Skeletal muscle cell (primary cell): Measurements from ENCODE around the gene PREX1.
A peak's percentile ranks its signal among the peaks of the same experiment; 100 is the strongest.
"Not testable (repeated sequence)": the region's sequence is repeated elsewhere in the genome, so short reads cannot be mapped to it uniquely, and the experiment has no call there.

Experiments
- DNase-seq: peaks from one replicate; pipeline ENCODE4 v3.0.0-alpha.2; 2010; ENCODE audit warnings: low read depth
- H3K4me3 ChIP-seq: 2 replicates; pipeline ENCODE4 v1.5.1; 2011; ENCODE audit warnings: low read depth, mild to moderate bottlenecking, control low read depth, low read length, moderate library complexity

The PREX1 gene

DNA sequence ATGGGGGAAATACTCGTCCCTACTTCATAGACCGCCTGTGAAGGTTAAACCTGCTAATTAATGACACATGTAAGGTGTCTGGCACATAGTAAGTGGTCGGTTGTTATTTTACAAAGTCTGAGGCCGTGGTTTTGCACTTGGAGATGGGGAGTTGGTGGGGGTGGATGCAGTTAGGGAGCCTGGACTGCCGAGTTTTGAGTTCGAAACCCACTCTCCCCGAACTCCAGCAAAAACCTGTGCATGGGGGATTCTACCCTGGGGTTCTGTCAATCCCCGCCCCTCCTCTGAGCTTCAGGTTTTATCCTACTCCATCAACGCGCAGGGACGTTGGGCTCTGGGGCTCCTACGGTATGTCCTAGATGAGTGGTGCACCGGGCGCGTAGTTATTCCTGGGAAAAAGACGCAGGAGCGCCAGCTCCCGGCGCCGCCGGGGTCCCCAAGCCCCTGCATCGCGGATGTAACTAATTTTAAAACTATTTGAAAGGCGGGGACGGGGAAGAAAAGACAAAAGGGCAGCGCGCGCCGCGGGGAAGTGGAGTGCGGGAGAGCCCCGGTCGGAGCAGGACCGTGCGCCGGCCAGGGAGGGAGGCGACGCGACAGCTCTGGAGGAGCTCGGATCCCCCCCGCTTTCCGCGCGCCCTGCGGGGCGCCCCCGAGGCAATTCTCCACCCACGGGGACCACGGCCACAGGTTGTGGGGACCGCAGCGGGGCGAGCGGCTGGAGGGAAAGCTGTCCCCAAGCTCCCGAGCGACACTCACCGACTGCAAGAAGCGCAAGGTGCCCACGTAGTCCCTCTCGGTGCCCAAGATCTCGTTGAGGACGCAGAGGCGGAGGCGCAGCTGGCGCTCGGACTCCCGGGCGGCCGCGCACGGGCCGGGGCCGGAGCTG is 672 bp downstream of the PREX1 start:
- no peak for DNase-seq
- peak overlapping the region; percentile 75 for H3K4me3 ChIP-seq

DNA sequence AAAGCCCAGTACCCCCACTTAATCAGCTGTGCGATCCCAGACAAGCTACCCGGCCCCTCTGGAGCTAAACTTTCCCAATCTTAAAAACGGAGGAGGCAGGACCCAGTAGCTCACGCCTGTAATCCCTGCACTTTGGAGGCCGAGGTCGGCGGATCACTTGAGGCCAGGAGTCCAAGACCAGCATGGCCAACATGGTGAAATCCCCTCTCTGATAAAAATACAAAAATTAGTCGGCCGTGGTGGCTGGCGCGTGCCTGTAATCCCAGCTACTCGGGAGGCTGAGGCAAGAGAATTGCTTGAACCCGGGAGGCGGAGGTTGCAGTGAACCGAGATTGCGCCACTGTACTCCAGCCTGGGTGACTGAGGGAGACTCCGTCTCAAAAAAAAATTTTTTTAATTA is 1.3 kb downstream of the PREX1 start:
- DNase-seq, result not testable (repeated sequence)
- H3K4me3 ChIP-seq, result peak overlapping the region; percentile 75

DNA sequence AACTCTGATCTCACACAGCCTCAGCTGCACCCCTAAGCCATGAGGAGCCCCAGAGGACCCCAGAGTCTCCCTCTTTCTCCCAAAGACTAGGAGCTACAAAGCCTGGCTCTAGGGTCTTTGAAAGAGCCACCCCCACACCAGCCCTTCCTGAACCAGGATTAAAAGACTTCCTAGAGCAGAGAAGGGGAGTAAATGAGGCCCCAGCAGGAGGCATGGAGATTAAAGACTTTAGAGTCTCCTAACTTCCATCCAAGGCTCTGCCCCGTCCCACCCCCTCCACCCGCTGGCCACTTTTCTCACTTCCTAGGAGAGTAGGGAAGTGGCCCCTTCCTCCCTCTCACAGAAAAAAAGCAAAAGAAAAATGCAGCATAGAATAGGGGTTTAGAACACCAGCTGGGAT is 1.7 kb downstream of the PREX1 start:
- H3K4me3 ChIP-seq, result peak overlapping the region; percentile 75
- DNase-seq, result no peak

DNA sequence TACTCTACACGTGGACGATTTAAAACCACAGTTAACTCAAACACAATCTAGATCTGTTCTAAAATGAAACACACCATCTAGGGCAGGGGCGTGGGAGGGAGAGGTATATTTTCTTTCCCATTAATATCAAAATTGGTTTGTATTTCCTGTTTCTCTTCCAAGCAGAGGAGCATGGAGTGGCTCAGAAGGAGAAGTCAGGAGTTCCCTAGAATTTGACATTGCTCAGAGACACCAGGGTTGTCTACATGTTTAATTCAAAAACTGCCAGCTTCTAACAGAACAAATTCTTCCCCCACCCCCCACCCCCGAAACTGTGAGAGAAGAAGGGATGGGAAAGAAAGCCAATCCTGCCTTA is 2.3 kb downstream of the PREX1 start:
- no peak for DNase-seq
- H3K4me3 ChIP-seq, result no peak overlapping the region

DNA sequence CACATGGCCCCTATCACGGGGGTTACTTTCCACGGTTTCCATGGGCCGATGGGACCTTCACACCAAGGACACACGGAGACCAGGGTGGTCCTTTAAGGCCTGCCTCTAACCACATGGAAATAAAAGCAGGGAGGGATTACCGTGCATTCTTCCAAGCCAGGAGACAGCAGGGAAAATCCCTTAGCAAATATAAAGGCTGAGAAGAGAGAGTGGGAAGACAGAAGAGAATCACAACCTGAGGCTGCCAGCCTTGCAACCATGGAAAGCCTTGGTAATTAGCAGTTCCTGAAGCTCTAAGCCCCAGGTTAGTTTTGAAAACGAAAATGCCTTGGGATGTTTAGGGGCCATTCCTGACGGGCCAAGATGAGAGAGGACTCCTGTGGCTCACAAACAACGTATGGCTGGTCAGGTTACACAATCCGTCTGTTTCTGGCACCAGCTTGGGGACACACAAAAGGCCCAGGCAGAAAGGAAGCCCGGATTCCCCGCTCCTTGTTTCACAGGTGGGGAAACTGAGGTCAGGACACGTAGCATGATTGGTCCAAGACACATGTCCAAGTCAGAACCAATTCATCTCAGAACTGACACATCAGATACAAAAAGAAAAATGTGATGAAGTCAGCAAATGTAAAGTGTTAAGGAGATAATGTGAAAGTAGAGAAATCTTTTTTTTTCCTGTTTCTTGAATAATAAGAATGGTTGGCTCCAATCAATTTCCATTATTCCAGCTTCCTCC is 2.8 kb downstream of the PREX1 start:
- no peak for DNase-seq

DNA sequence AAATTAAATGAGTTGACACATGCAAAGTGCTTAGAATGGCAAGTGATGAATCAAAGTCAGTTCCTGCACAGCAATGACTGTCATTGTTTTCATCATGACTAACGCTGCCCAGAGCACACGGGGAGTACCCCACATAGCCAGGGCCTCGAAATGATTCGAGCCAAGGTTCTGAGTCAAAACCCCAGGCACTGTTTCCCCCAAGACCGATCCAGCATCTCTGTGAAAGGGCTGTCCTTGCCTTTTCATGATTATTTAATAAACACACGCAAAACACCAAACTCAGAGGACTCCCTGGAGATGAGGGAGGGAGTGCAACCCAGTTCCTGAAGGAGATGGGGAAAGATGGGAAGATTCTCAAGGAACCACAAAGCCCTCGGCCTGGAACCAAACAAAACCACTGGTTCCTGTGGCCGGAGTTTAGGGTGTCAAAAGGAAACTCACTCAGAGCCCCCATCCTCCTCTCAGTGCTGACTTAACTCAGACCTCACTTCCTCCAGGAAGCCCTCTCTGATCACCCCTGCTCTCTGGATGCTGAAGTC is 3.8 kb downstream of the PREX1 start:
- no peak overlapping the region for H3K4me3 ChIP-seq
- DNase-seq, result peak; percentile 60

More for the DNA sequence above, 2.8 kb downstream of the PREX1 start:
- no peak overlapping the region for H3K4me3 ChIP-seq

DNA sequence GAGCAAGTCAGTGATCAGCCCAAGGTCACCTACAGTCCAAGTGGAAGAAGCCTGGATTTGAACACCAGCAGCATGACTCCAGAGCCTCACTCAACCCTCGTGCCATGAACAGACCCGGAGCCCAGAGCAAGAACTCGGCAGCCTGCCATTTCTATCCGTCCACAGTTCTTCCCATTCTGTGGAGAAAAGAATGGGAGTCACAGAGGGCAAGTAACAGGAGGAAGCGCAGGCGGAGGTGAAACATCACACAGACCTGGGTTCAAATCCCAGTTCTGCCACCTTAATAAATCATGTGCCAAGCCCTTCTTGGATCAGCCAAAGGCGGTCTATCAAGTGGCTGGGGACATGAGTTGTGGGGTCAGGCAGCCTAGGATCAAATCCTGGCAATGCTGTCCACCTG is 4.3 kb downstream of the PREX1 start:
- DNase-seq, result no peak
- no peak overlapping the region for H3K4me3 ChIP-seq

DNA sequence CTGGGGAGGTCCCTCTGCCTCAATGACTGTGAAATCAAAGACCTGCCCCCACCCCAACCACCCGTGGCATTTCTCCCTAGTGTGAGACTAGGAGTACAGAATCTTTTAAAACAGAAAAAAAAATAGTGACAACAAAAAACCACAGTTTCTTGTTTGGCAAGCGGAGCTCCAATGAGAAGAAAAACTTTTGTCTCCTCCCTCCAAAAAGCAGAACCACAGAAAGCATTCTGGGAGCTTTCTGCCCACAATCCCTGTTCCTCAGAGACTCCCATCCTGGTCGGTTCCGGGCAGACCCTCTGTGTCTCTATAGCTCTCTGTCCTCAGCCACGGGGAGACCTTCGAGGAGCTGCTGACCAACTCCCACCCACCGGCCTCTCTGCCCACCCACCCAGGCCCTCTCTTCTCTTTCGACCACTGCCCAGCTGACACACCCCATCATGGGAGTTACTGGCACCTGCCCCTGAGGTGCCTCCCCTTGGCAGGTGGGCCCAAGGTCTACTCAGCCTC is 4.9 kb downstream of the PREX1 start:
- no peak overlapping the region for H3K4me3 ChIP-seq
- no peak for DNase-seq

DNA sequence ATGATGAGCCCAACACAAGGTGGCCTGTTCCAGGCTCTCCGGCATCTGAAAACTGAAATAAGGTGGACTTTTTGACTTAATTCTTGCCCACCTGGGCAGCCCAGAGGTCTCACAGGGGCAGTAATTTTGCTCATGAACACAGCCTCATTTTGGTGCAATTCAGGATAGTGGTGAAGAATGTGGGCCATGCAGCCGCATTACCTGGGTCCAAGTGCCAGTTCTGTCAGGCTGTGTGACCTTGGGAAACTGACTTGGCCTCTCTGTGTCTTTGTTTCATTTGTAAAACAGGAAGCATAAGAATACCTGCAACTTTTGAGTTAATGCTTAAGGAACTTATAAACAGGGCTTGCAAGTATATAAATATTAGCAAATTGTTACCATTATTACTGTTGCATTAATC is 5.6 kb downstream of the PREX1 start:
- no peak overlapping the region for H3K4me3 ChIP-seq
- DNase-seq, result no peak

DNA sequence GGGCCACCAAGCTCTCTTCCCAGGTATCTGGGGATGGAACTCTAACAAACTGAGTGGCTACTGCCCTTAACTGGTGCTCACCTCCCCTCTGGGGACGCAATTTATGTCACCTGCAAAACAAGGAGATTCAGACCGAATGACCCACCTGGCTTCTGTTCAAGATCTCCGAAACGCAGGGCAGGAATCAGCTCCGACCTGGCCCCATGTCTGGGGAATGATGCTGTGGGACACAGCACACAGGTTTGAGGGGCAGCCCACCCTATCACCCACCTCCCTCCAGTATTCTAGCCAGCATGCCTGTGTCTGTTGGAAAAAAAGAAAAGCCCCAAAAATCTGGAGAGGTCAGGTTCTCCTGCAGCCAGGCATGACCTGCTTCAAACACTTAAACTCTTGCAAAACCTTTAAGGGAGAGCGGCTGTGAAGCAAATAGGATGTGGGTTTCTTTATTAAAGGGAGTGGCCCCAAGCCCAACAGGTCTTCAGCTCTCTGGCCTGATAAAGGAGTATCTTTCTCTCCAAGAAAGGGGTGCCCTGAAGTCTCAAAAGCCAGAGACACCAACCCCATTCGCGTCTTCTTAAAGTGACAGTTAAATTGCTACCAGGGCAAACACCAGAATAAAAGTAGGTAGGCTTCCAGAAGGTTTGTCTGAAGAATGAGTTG is 6.4 kb downstream of the PREX1 start:
- no peak for DNase-seq
- H3K4me3 ChIP-seq, result no peak overlapping the region

DNA sequence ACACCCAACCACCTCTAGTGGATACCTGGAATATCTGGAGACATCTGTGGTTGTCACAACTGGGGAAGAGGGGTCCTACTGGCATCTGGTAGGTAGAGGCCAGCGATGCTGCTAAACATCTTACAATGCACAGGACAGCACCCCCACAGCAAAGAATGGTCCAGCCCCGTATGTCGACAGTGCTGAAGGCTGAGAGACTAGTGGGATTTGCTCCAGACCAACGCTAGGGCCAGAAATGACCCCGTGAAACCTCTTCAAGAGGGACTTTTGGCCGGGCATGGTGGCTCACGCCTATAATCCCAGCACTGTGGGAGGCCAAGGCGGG is 7.2 kb downstream of the PREX1 start:
- H3K4me3 ChIP-seq, result no peak overlapping the region
- DNase-seq, result no peak

DNA sequence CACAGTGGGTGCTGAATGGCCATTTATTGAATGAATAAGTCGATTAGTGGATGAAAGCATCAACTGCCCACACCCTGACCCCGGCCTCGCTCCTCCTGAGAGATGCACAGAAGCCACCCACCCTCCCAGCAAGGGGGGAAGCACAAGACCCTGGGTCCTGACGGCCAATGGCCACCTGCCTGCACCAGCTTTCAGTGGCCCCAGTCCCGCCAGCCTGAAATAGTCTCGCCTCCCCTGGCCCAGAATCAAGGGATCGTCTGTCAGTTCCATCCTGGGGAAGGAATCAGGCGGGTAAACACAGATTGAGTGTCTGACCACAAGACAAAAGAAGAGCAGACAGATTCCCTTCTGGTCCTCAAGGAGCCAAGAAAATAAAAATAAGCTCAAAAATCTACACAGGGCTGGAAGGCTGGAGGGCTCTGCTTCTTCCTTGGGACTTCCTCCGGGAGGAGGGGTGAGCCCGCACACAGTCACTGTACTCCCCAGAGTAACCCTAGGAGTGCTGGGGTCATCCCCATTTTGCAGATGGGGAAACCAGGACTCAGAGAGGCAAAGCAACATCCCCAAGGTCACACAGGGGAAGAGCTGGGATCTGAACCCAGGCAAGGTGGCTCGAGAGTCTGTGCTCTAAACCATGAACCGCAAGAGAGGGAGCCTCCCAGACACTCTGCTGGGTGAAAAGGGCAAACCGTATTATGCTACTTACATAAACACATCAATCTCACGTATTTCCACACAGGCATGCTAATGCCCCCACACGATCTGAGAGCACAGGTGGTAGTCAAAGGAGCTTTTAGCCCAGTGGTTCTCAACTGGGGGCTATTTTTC is 7.8 kb downstream of the PREX1 start:
- no peak for DNase-seq
- H3K4me3 ChIP-seq, result no peak overlapping the region

DNA sequence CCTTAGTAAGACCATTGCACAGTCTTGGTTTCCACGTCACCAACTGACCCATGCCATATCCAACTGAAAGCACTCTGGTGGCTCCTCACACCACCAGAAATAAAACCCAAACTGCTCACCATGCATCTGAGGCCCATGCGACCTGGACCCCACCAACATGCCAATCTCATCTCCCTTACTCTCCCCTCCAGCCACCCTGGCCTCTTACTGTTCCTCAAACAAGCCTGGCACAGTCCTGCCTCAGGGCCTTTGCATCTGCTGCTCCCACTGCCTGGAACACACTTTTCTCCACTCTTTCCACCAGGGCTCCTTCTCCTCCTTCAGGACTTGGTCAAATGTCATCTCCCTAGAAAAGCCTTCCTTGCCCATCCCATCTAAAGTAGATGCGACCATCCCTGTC is 8.7 kb downstream of the PREX1 start:
- H3K4me3 ChIP-seq, result no peak overlapping the region
- no peak for DNase-seq

DNA sequence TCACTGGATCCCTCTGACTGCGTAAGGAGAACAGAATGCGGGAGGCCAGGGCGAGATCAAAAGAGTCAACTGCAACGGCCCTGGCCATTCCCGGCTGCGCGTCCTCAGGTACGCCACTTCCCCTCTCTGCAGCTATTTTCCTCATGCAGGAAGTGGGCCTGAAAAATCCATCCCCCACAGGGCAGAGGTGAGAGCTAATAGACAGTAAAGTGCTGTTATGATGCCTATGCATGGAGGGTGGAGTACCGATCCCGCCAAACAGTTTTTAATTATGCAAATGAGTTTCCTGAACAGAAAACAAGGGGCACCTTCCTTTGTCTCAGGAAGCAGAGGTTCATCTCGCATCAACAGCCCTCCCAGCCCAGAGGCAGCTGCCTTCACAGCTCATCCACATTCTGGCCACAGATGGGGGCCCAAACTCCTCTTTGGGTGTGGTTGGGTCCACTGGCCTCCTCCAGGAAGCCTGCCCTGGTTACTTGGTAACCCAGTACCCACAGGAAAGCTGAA is 9.3 kb downstream of the PREX1 start:
- no peak overlapping the region for H3K4me3 ChIP-seq
- DNase-seq, result no peak

DNA sequence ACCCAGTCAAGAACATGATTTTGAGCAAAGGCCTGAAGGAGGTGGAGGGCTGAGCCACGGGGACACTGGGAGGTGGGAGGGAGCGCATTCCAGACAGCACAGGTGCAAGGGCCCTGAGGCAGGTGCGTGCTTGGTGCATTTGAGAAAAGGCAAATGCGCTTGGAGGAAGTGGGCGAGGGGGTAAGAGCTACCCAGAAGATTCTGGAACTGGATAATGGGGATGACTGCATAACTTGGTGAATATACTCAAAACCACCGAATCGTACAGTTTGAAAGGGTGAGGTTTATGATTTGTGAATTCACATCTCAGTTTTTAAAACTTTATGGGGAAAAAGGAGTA is 9.8 kb downstream of the PREX1 start:
- no peak for DNase-seq
- no peak overlapping the region for H3K4me3 ChIP-seq

DNA sequence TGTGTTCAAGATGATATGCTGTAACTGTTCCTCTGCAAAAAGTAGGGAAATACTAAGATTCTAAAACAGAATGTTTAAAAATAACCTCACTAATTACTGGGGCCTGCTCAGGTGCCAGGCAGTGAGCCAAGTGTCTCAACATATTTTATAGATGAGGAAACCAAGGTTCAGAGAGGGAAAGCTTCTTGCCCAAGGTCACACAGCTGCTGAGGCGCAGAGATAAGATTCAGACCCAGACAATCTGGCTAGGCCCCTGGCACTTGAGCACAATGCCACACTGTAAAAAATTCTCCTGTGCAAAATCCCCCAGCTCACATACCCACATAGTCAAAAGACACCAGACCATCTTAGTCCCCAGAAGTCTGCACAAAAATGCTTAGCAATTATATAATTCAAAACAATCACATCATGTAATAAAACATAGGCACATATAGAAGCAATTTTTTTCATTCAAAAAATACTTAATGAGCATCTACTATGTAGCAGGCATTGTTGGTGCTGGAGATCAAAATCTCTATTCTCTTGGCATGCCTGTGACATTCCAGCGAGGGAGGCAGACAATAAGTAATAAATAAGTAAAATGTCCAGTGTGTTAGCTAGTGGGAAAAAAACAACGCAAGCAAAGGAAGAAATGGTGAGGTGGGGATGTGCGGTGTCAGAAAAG is 10.3 kb downstream of the PREX1 start:
- H3K4me3 ChIP-seq, result no peak overlapping the region
- no peak for DNase-seq

DNA sequence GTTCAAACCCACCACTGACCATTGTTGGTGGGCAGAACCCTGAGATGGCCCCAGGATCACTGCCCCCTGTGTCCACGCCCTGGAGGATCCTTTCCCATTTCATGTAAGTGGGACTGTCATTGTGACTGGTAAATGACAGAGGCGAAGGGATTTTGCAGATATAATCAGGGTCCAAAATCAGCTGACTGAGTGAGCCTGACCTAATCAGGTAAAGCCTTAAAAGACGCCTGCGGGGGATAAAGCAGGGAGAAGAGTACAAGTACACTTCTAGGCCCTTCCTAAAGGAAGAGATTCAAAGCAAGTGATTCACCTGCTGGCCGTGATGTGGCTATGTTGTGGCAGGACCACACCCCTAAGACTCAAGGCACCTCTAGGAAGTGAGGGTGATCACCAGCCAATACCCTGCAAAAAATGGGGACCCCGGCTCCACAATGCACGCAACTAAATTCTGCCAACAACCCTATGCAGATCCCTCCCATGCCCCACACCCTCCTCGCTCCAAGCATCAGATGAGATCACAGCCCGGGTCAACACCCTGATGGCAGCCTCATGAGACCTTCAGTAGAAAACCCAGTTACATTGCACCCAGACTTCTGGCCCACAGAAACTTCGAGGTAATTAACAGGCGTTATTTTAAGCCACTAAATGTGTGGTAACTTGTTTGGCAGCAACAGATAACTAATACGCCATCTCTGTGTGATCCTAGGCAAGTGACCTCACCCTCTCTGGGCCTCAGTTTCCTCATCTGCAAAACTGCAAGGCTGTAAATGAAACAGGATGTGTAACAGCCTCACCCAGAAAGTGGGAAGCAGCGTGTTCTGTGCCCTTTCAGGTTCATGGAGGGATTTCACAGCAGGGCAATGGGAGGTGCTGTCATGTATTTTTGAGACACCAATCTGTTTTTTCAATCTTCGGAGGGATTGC is 11.3 kb downstream of the PREX1 start:
- DNase-seq, result no peak

DNA sequence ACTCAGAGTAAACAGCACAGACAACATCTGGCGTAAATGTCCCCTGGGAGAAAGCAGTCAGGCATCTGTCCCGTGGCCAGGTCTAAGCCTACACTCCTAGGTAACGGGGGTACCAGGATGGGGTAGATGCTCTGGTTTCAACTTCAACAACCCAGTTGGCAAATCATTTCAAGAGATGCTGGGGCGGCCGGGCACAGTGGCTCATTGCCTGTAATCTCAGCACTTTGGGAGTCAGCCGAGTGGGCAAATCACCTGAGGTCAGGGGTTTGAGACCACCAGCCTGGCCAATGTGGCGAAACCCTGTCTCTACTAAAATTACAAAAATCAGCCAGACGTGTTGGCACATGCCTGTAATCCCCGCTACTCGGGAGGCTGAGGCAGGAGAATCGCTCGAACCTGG is 12.3 kb downstream of the PREX1 start:
- no peak overlapping the region for H3K4me3 ChIP-seq
- no peak for DNase-seq

More for the DNA sequence above, 11.3 kb downstream of the PREX1 start:
- no peak overlapping the region for H3K4me3 ChIP-seq
